ENCODE measurements around the gene ZNF784. TPM values are rescaled to one million over a fixed set of nuclear protein-coding genes. Genes with fewer than 3 reads are reported as not detected.
A peak's percentile ranks its signal among the peaks of the same experiment; 100 is the strongest.

Gene ZNF784
- total RNA-seq, 1 experiment from 2014 or later = 9.9 TPM

GRCh38 chr19:55658846-55659459 is 34.6 kb upstream of the ZNF784 start:
- no peak overlapping the region for H3K4me3 Mint-ChIP-seq
- H3K4me1 Mint-ChIP-seq = peaks cover 31% of the 10 kb centered on the region
- DNase-seq (ENCODE audit: low spot score) (no peak), ATAC-seq (no peak)
- CTCF ChIA-PET = interaction anchor here (1.5 to 3.3 kb wide), 2 partner anchors 12 to 27 kb away, joined by 4 to 33 read pairs; no protein-coding TSS in a partner anchor
- no peaks in the 10 kb centered on the region for H3K9me3 Mint-ChIP-seq
- TF ChIP-seq, protein P1, sequence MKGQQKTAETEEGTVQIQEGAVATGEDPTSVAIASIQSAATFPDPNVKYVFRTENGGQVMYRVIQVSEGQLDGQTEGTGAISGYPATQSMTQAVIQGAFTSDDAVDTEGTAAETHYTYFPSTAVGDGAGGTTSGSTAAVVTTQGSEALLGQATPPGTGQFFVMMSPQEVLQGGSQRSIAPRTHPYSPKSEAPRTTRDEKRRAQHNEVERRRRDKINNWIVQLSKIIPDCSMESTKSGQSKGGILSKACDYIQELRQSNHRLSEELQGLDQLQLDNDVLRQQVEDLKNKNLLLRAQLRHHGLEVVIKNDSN (CRISPR knock-in tag; IDR thresholded peaks at IDR 0.05) = no peak
- peak overlapping the region; percentile 84; the same call in 1 of the 2 replicates for H3K27ac Mint-ChIP-seq
- peaks cover 3% of the 10 kb centered on the region; the same call in 1 of the 2 replicates for H3K27me3 Mint-ChIP-seq (ENCODE audit: low read depth)
- peaks cover 41% of the 10 kb centered on the region for H3K36me3 Mint-ChIP-seq
- POLR2A ChIA-PET = no interaction called here

DNA sequence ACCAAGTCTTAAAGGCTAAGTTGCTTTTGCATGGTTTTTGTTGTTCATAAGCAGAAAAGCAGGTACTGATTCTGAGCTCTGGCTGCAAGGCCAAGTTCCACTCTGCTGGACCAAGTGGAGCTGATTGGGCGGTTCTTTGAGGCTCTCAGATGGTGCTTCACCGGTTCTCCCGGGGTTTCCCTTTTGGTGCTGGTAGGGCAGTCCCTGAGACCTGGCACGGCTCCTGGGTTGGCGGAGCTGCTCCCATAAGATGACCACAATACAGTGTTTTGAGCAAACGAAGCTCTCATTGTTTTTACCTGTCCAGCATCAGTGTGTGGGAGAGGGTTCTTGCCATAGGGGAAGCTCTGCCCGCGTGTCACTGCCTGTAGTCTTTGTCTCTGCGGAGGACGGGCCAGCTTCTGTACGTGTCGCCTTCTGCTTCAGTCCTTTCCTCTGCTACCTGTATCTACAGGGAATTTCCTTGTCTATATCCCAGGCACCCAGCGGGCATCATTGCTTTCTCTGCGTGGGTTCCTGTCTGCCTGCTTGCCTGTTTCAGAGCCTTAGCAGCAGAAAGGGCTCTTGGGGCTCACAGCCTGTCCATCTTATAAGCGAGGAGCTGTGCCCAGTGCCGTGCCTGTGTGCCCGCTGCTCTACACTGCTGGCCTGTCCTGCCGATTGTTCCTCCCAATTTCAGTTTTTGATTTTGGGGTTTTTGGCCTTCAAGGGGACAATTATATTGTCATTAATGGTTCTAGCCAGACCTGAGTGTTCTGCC is 32.8 kb upstream of the ZNF784 start:
- Mint-ChIP-seq H3K9me3 (no peaks in the 10 kb centered on the region), H3K4me3 (peak overlapping the region; percentile 93), H3K36me3 (peaks cover 26% of the 10 kb centered on the region), H3K4me1 (peaks cover 33% of the 10 kb centered on the region), H3K27me3 (ENCODE audit: low read depth) (peaks cover 3% of the 10 kb centered on the region; the same call in 1 of the 2 replicates), H3K27ac (peak overlapping the region; percentile 67)
- no peak for TF ChIP-seq TEAD1 (CRISPR knock-in tag; IDR thresholded peaks at IDR 0.05)
- TF ChIP-seq NFYB (CRISPR knock-in tag; conservative IDR thresholded peaks at IDR 0.05; ENCODE audit: low read depth) = no peak
- no peak for TF ChIP-seq GABPB1 (CRISPR knock-in tag; IDR thresholded peaks at IDR 0.05)
- no peak for TF ChIP-seq SMAD4 (CRISPR knock-in tag; IDR thresholded peaks at IDR 0.05)
- no peak for TF ChIP-seq PRDM15 (CRISPR knock-in tag; IDR thresholded peaks at IDR 0.05)
- no peak for TF ChIP-seq FOXJ3 (CRISPR knock-in tag; IDR thresholded peaks at IDR 0.05; ENCODE audit: borderline replicate concordance)
- ATAC-seq (no peak), DNase-seq (ENCODE audit: low spot score) (no peak)
- POLR2A ChIA-PET = interaction anchor here (1.3 kb wide), 1 partner anchor 14 kb away, joined by 4 read pairs; no protein-coding TSS in a partner anchor
- CTCF ChIA-PET = interaction anchor here (0.8 to 3.3 kb wide), 4 partner anchors 14 to 676 kb away, joined by 3 to 33 read pairs (median 4); no protein-coding TSS in a partner anchor

- ATAC-seq (no peak), DNase-seq (ENCODE audit: low spot score) (no peak)
- H3K36me3 Mint-ChIP-seq = peaks cover 20% of the 10 kb centered on the region
- no peaks in the 10 kb centered on the region for H3K9me3 Mint-ChIP-seq
- H3K27me3 Mint-ChIP-seq (ENCODE audit: low read depth) = peaks cover 3% of the 10 kb centered on the region; the same call in 1 of the 2 replicates
- H3K27ac Mint-ChIP-seq = peak overlapping the region; percentile 91
- H3K4me1 Mint-ChIP-seq = peaks cover 37% of the 10 kb centered on the region
- CTCF ChIA-PET = interaction anchor here (3.3 kb wide), 1 partner anchor 15 kb away, joined by 33 read pairs; no protein-coding TSS in a partner anchor
- POLR2A ChIA-PET = interaction anchor here (0.7 to 1.3 kb wide), 2 partner anchors 15 to 272 kb away, joined by 3 to 4 read pairs; no protein-coding TSS in a partner anchor
- H3K4me3 Mint-ChIP-seq = peak overlapping the region; percentile 93
- TF ChIP-seq TCF7 (CRISPR knock-in tag; IDR thresholded peaks at IDR 0.05; ENCODE audit: low read depth) = no peak
- TF ChIP-seq ZNF532 (CRISPR knock-in tag; IDR thresholded peaks at IDR 0.05; ENCODE audit: borderline replicate concordance) = no peak
- TF ChIP-seq ATF3 (CRISPR knock-in tag; conservative IDR thresholded peaks at IDR 0.05) = no peak
- no peak for TF ChIP-seq NFE2L1 (CRISPR knock-in tag; IDR thresholded peaks at IDR 0.05)
- TF ChIP-seq OVOL2 (CRISPR knock-in tag; IDR thresholded peaks at IDR 0.05; ENCODE audit: borderline replicate concordance) = no peak
- TF ChIP-seq NR3C1 (CRISPR knock-in tag; conservative IDR thresholded peaks at IDR 0.05; ENCODE audit: low read depth) = no peak
- no peak for TF ChIP-seq SP1 (CRISPR knock-in tag; conservative IDR thresholded peaks at IDR 0.05)
- no peak for TF ChIP-seq GRHL2 (CRISPR knock-in tag; IDR thresholded peaks at IDR 0.05; ENCODE audit: insufficient replicate concordance, severe bottlenecking)
- TF ChIP-seq KAT7 (CRISPR knock-in tag; IDR thresholded peaks at IDR 0.05; ENCODE audit: borderline replicate concordance) = no peak
- TF ChIP-seq AR (CRISPR knock-in tag; IDR thresholded peaks at IDR 0.05) = no peak
- TF ChIP-seq TP53 (CRISPR knock-in tag; IDR thresholded peaks at IDR 0.05) = no peak
Observed at GRCh38 chr19:55656552-55656951, 32.2 kb upstream of the ZNF784 start.
